WTC11 (cell line): Measurements from ENCODE around the gene GNAS. TPM values are rescaled to one million over a fixed set of nuclear protein-coding genes. Genes with fewer than 3 reads are reported as not detected.
"Not testable (repeated sequence)": the region's sequence is repeated elsewhere in the genome, so short reads cannot be mapped to it uniquely, and the experiment has no call there.

Source experiments
- ATAC-seq: fragments of 200-7000 bp; cut with Tn5 transposase; 2 replicates; pipeline ENCODE4 v1.10.0; 2021; ENCODE audit warnings: mild to moderate bottlenecking, moderate library complexity
- CTCF ChIA-PET: fragments of 300-600 bp; sonication (Branson Sonifier 250); formaldehyde crosslinking; loops from one replicate; lab custom pipeline; 2021; ENCODE audit warnings: antibody characterized with exemption; lab: Charles Lee
- POLR2A ChIA-PET: fragments of 350-600 bp; sonication (Branson Sonifier 250); formaldehyde crosslinking; loops from one replicate; lab custom pipeline; 2021; ENCODE audit warnings: antibody characterized with exemption; lab: Charles Lee
- DNase-seq: peaks from one replicate; pipeline ENCODE4 v3.0.0; 2021; ENCODE audit warnings: low spot score
- H3K27ac Mint-ChIP-seq: 2 replicates; pipeline ENCODE4 v1.8.0; 2021; ENCODE audit warnings: mixed read lengths
- H3K27me3 Mint-ChIP-seq: 2 replicates; pipeline ENCODE4 v1.8.0; 2021; ENCODE audit warnings: low read depth, mild to moderate bottlenecking, moderate library complexity, mixed read lengths
- H3K36me3 Mint-ChIP-seq: 2 replicates; pipeline ENCODE4 v1.8.0; 2021; ENCODE audit warnings: mixed read lengths
- H3K4me1 Mint-ChIP-seq: 2 replicates; pipeline ENCODE4 v1.8.0; 2022; ENCODE audit warnings: mixed read lengths
- H3K4me3 Mint-ChIP-seq: 2 replicates; pipeline ENCODE4 v1.8.0; 2021; ENCODE audit warnings: mild to moderate bottlenecking, moderate library complexity, mixed read lengths
- H3K9me3 Mint-ChIP-seq: 2 replicates; pipeline ENCODE4 v1.8.0; 2021; ENCODE audit warnings: mixed read lengths
- CREB1 ChIP-seq: sonication (generic); formaldehyde crosslinking; IDR thresholded peaks from 2 replicates; pipeline ENCODE4 v1.8.0; 2023; ENCODE audit warnings: mild to moderate bottlenecking, missing genetic modification reagents
- FOXJ3 ChIP-seq: sonication (generic); formaldehyde crosslinking; IDR thresholded peaks from 2 replicates; pipeline ENCODE4 v1.9.0; 2021; ENCODE audit warnings: missing genetic modification reagents, mild to moderate bottlenecking, borderline replicate concordance
- GABPB1 ChIP-seq: sonication (generic); formaldehyde crosslinking; IDR thresholded peaks from 2 replicates; pipeline ENCODE4 v1.8.1; 2023; ENCODE audit warnings: mild to moderate bottlenecking, missing genetic modification reagents
- MXD4 ChIP-seq: fragments of 250-450 bp; sonication (Bioruptor Pico); IDR thresholded peaks from 2 replicates; pipeline ENCODE4 v1.8.0; 2021; ENCODE audit warnings: mild to moderate bottlenecking, moderate library complexity, borderline replicate concordance
- NFE2L1 ChIP-seq: sonication (generic); formaldehyde crosslinking; IDR thresholded peaks from 2 replicates; pipeline ENCODE4 v1.8.1; 2023; ENCODE audit warnings: missing genetic modification reagents
- PRRX2 ChIP-seq: fragments of 250-450 bp; sonication (Bioruptor Pico); IDR thresholded peaks from 2 replicates; pipeline ENCODE4 v1.8.0; 2021; ENCODE audit warnings: mild to moderate bottlenecking
- SMAD3 ChIP-seq: sonication (generic); formaldehyde crosslinking; IDR thresholded peaks from 2 replicates; pipeline ENCODE4 v1.8.0; 2022; ENCODE audit warnings: missing genetic modification reagents, mild to moderate bottlenecking, borderline replicate concordance
- TCF7 ChIP-seq: sonication (generic); formaldehyde crosslinking; IDR thresholded peaks from 2 replicates; pipeline ENCODE4 v1.8.0; 2022; ENCODE audit warnings: mild to moderate bottlenecking, low read depth, missing genetic modification reagents, moderate library complexity
- TEAD4 ChIP-seq: sonication (generic); formaldehyde crosslinking; IDR thresholded peaks from 2 replicates; pipeline ENCODE4 v1.8.0; 2022; ENCODE audit warnings: mild to moderate bottlenecking, missing genetic modification reagents
- ZNF219 ChIP-seq: sonication (generic); formaldehyde crosslinking; IDR thresholded peaks from 2 replicates; pipeline ENCODE4 v1.8.0; 2023; ENCODE audit warnings: missing genetic modification reagents, mild to moderate bottlenecking, borderline replicate concordance
- ZNF671 ChIP-seq: fragments of 250-450 bp; sonication (Bioruptor Pico); IDR thresholded peaks from 2 replicates; pipeline ENCODE4 v1.8.0; 2021; ENCODE audit warnings: mild to moderate bottlenecking
- total RNA-seq: library from RNA; stranded (reverse); gene quantifications from 3 replicates; pipeline ENCODE4 v1.2.3, GENCODE V29; 2021
- TF ChIP-seq, protein P1 (sequence below): fragments of 200-600 bp; IDR thresholded peaks from 2 replicates; pipeline ENCODE4 v1.8.0; 2022; ENCODE audit warnings: antibody characterized with exemption
- TF ChIP-seq, protein P2 (sequence below): sonication (generic); formaldehyde crosslinking; IDR thresholded peaks from 2 replicates; pipeline ENCODE4 v1.8.0; 2023; ENCODE audit warnings: missing genetic modification reagents
- TF ChIP-seq, protein P3 (sequence below): sonication (generic); formaldehyde crosslinking; IDR thresholded peaks from 2 replicates; pipeline ENCODE4 v1.8.0; 2022; ENCODE audit warnings: mild to moderate bottlenecking, missing genetic modification reagents
- TF ChIP-seq, protein P4 (sequence below): sonication (generic); formaldehyde crosslinking; conservative IDR thresholded peaks from 2 replicates; pipeline ENCODE4 v1.8.1; 2023; ENCODE audit warnings: mild to moderate bottlenecking, low read depth, missing genetic modification reagents, moderate library complexity
- TF ChIP-seq, protein P5 (sequence below): sonication (generic); formaldehyde crosslinking; IDR thresholded peaks from 2 replicates; pipeline ENCODE4 v1.8.0; 2022; ENCODE audit warnings: mild to moderate bottlenecking, missing genetic modification reagents
- TF ChIP-seq, protein P6 (sequence below): fragments of 250-450 bp; sonication (Bioruptor Pico); IDR thresholded peaks from 2 replicates; pipeline ENCODE4 v1.9.0; 2021; ENCODE audit warnings: mild to moderate bottlenecking
- TF ChIP-seq, protein P7 (sequence below): sonication (generic); formaldehyde crosslinking; IDR thresholded peaks from 2 replicates; pipeline ENCODE4 v1.8.1; 2022; ENCODE audit warnings: low read depth, missing genetic modification reagents, borderline replicate concordance

GNAS gene
- total RNA-seq, 1 experiment from 2014 or later, result 868 TPM

DNA sequence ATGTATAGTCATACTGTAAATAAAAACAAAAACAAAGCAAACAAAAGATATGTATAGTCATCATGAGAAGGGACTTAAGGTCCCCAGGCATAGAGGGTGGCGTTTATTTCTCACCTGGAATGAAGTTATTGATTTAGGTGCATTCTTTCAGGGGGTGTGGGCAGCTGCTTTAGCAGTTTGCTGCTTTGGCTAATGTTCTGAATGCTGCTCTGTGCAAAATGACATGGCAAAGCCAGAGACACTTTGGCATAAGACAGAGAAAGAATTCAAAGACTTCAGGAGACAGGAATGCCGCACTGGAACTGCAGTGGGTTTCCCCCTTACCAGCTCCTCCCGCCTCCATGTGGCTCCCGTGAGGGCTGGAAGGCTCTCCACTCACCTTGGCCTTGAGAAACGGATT is 92.1 kb downstream of the GNAS start (continued):
- TF ChIP-seq, protein P1, sequence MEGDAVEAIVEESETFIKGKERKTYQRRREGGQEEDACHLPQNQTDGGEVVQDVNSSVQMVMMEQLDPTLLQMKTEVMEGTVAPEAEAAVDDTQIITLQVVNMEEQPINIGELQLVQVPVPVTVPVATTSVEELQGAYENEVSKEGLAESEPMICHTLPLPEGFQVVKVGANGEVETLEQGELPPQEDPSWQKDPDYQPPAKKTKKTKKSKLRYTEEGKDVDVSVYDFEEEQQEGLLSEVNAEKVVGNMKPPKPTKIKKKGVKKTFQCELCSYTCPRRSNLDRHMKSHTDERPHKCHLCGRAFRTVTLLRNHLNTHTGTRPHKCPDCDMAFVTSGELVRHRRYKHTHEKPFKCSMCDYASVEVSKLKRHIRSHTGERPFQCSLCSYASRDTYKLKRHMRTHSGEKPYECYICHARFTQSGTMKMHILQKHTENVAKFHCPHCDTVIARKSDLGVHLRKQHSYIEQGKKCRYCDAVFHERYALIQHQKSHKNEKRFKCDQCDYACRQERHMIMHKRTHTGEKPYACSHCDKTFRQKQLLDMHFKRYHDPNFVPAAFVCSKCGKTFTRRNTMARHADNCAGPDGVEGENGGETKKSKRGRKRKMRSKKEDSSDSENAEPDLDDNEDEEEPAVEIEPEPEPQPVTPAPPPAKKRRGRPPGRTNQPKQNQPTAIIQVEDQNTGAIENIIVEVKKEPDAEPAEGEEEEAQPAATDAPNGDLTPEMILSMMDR, result no peak
- no peak for TF ChIP-seq MXD4 (CRISPR knock-in tag)
- TF ChIP-seq, protein P2, sequence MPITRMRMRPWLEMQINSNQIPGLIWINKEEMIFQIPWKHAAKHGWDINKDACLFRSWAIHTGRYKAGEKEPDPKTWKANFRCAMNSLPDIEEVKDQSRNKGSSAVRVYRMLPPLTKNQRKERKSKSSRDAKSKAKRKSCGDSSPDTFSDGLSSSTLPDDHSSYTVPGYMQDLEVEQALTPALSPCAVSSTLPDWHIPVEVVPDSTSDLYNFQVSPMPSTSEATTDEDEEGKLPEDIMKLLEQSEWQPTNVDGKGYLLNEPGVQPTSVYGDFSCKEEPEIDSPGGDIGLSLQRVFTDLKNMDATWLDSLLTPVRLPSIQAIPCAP (CRISPR knock-in tag), result no peak
- TF ChIP-seq, protein P3, sequence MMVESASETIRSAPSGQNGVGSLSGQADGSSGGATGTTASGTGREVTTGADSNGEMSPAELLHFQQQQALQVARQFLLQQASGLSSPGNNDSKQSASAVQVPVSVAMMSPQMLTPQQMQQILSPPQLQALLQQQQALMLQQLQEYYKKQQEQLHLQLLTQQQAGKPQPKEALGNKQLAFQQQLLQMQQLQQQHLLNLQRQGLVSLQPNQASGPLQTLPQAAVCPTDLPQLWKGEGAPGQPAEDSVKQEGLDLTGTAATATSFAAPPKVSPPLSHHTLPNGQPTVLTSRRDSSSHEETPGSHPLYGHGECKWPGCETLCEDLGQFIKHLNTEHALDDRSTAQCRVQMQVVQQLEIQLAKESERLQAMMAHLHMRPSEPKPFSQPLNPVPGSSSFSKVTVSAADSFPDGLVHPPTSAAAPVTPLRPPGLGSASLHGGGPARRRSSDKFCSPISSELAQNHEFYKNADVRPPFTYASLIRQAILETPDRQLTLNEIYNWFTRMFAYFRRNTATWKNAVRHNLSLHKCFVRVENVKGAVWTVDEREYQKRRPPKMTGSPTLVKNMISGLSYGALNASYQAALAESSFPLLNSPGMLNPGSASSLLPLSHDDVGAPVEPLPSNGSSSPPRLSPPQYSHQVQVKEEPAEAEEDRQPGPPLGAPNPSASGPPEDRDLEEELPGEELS (CRISPR knock-in tag), result no peak
- TF ChIP-seq, protein P4, sequence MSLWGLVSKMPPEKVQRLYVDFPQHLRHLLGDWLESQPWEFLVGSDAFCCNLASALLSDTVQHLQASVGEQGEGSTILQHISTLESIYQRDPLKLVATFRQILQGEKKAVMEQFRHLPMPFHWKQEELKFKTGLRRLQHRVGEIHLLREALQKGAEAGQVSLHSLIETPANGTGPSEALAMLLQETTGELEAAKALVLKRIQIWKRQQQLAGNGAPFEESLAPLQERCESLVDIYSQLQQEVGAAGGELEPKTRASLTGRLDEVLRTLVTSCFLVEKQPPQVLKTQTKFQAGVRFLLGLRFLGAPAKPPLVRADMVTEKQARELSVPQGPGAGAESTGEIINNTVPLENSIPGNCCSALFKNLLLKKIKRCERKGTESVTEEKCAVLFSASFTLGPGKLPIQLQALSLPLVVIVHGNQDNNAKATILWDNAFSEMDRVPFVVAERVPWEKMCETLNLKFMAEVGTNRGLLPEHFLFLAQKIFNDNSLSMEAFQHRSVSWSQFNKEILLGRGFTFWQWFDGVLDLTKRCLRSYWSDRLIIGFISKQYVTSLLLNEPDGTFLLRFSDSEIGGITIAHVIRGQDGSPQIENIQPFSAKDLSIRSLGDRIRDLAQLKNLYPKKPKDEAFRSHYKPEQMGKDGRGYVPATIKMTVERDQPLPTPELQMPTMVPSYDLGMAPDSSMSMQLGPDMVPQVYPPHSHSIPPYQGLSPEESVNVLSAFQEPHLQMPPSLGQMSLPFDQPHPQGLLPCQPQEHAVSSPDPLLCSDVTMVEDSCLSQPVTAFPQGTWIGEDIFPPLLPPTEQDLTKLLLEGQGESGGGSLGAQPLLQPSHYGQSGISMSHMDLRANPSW (CRISPR knock-in tag), result no peak
- TF ChIP-seq, protein P5, sequence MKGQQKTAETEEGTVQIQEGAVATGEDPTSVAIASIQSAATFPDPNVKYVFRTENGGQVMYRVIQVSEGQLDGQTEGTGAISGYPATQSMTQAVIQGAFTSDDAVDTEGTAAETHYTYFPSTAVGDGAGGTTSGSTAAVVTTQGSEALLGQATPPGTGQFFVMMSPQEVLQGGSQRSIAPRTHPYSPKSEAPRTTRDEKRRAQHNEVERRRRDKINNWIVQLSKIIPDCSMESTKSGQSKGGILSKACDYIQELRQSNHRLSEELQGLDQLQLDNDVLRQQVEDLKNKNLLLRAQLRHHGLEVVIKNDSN (CRISPR knock-in tag), result no peak
- TF ChIP-seq TCF7 (CRISPR knock-in tag), result no peak

DNA sequence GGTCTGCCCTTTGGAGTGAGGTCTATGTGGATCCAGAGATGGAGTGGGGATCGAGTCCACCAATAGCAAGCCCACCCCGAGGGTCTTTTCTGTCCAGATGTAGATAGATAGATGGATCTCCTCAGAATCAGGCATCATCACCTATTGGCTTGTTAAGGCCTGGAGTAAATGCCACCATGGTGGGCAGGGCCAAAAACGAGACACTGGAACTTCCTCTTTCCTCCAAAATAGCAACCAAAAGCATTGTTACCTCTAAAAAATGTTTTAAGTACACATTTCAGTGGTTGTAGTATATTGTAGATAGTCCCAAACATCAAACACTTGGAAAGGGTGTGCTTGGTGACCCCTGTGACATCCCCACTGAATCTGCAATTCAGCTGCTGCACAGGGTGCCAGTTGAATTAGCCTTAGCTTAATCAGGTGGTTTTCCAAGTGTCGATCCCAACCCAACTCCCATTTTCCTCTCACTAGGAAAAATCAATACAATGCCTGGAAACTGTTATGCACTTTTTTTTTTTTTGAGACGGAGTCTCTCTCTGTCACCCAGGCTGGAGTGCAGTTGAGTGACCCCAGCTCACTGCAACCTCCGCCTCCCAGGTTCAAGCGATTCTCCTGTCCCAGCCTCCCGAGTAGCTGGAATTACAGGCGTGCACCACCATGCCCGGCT is 93.6 kb downstream of the GNAS start:
- Mint-ChIP-seq H3K4me3 (no peak overlapping the region), H3K27me3 (no peaks in the 10 kb centered on the region), H3K27ac (no peak overlapping the region), H3K4me1 (no peaks in the 10 kb centered on the region), H3K9me3 (no peaks in the 10 kb centered on the region), H3K36me3 (no peaks in the 10 kb centered on the region)
- TF ChIP-seq, protein P6, sequence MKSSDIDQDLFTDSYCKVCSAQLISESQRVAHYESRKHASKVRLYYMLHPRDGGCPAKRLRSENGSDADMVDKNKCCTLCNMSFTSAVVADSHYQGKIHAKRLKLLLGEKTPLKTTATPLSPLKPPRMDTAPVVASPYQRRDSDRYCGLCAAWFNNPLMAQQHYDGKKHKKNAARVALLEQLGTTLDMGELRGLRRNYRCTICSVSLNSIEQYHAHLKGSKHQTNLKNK (CRISPR knock-in tag), result no peak
- ChIA-PET CTCF (no interaction called here), POLR2A (no interaction called here)
- ATAC-seq, result no peak
- DNase-seq, result no peak

DNA sequence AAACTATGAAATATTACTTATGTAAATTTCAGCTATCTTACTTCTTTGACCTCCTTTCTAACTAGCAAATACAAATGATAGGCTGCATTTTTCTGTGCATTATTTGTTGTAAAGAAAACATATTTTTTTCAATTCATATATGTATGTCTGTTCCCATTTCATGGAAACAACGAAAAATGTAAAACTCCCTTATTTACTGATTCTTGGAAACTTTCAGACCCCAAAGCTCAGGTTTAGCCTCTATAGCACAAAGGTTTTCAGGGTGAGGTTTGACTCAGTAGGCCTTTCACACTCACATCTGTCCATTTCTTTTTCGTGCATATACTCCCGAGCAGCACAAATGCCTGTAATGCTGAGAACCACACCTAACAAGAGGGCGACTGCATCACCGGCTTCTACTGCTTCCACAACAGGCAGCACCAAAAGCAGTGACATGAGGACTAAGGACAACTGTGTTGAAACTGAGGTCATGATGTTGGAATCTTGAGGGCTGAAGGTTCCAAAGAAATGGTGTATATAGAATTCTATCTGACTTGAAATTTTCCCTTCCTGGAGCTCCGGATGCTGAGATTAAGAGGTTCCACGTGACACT is 95.4 kb downstream of the GNAS start:
- H3K27ac Mint-ChIP-seq, CTCF ChIA-PET, H3K27me3 Mint-ChIP-seq, ATAC-seq, H3K4me1 Mint-ChIP-seq, H3K9me3 Mint-ChIP-seq, DNase-seq, H3K4me3 Mint-ChIP-seq, POLR2A ChIA-PET, H3K36me3 Mint-ChIP-seq: not testable (repeated sequence)

DNA sequence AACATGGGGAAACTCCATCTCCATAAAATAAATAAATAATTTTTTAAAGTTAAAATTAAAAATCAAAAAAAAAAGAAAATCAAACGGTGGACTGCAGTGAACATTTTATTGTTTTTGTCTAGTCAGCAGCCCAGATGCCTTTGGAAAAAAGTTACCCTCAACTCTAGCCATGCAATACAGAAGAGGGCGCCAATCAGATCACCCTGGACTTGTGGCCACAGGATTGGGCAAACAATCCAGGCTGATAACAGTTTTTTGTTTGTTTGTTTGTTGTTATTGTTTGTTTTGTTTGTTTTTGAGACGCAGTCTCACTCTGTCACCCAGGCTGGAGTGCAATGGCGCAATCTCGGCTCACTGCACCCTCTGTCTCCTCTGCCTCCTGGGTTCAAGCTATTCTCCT is 98.1 kb downstream of the GNAS start:
- DNase-seq (no peak), ATAC-seq (peak; percentile 28; the same call in 1 of the 2 replicates)
- POLR2A ChIA-PET, result no interaction called here
- H3K27me3 Mint-ChIP-seq, result 0 out of 2 replicates have a peak, but pooled peaks cover 4% of the 10 kb centered on the region
- CTCF ChIA-PET, result interaction anchor here (1.5 kb wide), 1 partner anchor 12 kb away, joined by 4 read pairs; no protein-coding TSS in a partner anchor
- H3K36me3 Mint-ChIP-seq, result no peaks in the 10 kb centered on the region
- H3K9me3 Mint-ChIP-seq, result peaks cover 15% of the 10 kb centered on the region
- H3K27ac Mint-ChIP-seq, result no peak overlapping the region
- no peaks in the 10 kb centered on the region for H3K4me1 Mint-ChIP-seq
- no peak overlapping the region for H3K4me3 Mint-ChIP-seq
- no peak for TF ChIP-seq FOXJ3
- TF ChIP-seq PRRX2 (CRISPR knock-in tag), result no peak
- TF ChIP-seq, protein P7, sequence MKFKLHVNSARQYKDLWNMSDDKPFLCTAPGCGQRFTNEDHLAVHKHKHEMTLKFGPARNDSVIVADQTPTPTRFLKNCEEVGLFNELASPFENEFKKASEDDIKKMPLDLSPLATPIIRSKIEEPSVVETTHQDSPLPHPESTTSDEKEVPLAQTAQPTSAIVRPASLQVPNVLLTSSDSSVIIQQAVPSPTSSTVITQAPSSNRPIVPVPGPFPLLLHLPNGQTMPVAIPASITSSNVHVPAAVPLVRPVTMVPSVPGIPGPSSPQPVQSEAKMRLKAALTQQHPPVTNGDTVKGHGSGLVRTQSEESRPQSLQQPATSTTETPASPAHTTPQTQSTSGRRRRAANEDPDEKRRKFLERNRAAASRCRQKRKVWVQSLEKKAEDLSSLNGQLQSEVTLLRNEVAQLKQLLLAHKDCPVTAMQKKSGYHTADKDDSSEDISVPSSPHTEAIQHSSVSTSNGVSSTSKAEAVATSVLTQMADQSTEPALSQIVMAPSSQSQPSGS (CRISPR knock-in tag), result no peak
- TF ChIP-seq ZNF219 (CRISPR knock-in tag), result no peak
- no peak for TF ChIP-seq TEAD4 (CRISPR knock-in tag)
- no peak for TF ChIP-seq NFE2L1 (CRISPR knock-in tag)
- no peak for TF ChIP-seq SMAD3 (CRISPR knock-in tag)
- TF ChIP-seq, protein P6 (CRISPR knock-in tag), result no peak
- no peak for TF ChIP-seq CREB1 (CRISPR knock-in tag)
- no peak for TF ChIP-seq GABPB1 (CRISPR knock-in tag)
- TF ChIP-seq ZNF671 (CRISPR knock-in tag), result no peak
